Naive thymus-derived CD8-positive, alpha-beta T cell (primary cell): Measurements from ENCODE around the gene CRLF3. TPM values are rescaled to one million over a fixed set of nuclear protein-coding genes. Genes with fewer than 3 reads are reported as not detected.
A peak's percentile ranks its signal among the peaks of the same experiment; 100 is the strongest.
"Not testable (repeated sequence)": the region's sequence is repeated elsewhere in the genome, so short reads cannot be mapped to it uniquely, and the experiment has no call there.

Experiments used
- ATAC-seq, 2 donors: fragments of 150-1000 bp; cut with Tn5 transposase in 1 of 2; sonication (Bioruptor Pico), chemical (Tn5 transposase) in 1 of 2; 1 replicate in 1 of 2; 2 replicates in 1 of 2; pipeline ENCODE4 v1.10.0; 2021; ENCODE audit warnings: mild to moderate bottlenecking in 2 of 2, moderate library complexity in 2 of 2
- POLR2A ChIA-PET: fragments of 350-600 bp; sonication (Branson Sonifier 250); formaldehyde crosslinking; loops from one replicate; lab custom pipeline; 2021; ENCODE audit warnings: antibody characterized with exemption; lab: Charles Lee
- DNase-seq, 10 donors: peaks; one replicate each; pipeline versions ENCODE4 v3.0.0 to v3.0.0-alpha.2; 2020 to 2022
- H3K27ac Mint-ChIP-seq, 10 donors: one replicate each; pipeline ENCODE4 v1.8.0; 2020 to 2022; ENCODE audit warnings: mild to moderate bottlenecking in 10 of 10, mixed read lengths in 10 of 10, moderate library complexity in 4 of 10, inconsistent platforms in 1 of 10
- H3K27me3 Mint-ChIP-seq, 5 donors: one replicate each; pipeline ENCODE4 v1.8.0; 2021 to 2022; ENCODE audit warnings: mixed read lengths in 5 of 5
- H3K36me3 Mint-ChIP-seq, 3 donors: one replicate each; pipeline ENCODE4 v1.8.0; 2020 to 2022; ENCODE audit warnings: mixed read lengths in 3 of 3, mild to moderate bottlenecking in 2 of 3, inconsistent platforms in 1 of 3
- H3K4me1 Mint-ChIP-seq, 4 donors: one replicate each; pipeline ENCODE4 v1.8.0; 2021 to 2022; ENCODE audit warnings: mixed read lengths in 4 of 4
- H3K4me3 Mint-ChIP-seq, 10 donors: one replicate each; pipeline ENCODE4 v1.8.0; 2020 to 2022; ENCODE audit warnings: mild to moderate bottlenecking in 10 of 10, mixed read lengths in 10 of 10, moderate library complexity in 6 of 10, inconsistent platforms in 1 of 10
- H3K9me3 Mint-ChIP-seq, 9 donors: one replicate each; pipeline ENCODE4 v1.8.0; 2020 to 2022; ENCODE audit warnings: mixed read lengths in 9 of 9, mild to moderate bottlenecking in 3 of 9, inconsistent platforms in 1 of 9, moderate library complexity in 1 of 9
- polyA plus RNA-seq, 3 donors: library from polyadenylated mRNA; unstranded; fragments of 300-500 nt; fragmentation: Illumina TruSeq; gene quantifications; one replicate each; pipeline ENCODE4 v1.2.3, GENCODE V29; 2021
- total RNA-seq, 8 experiments: library from RNA in 2 of 8; stranded (reverse) in 2 of 8; gene quantifications; one replicate each; pipeline ENCODE4 v1.2.3 and lab custom pipeline; 2021 to 2026

Gene CRLF3
- total and polyA plus RNA-seq, 5 experiments from 2014 or later = 128 to 198 (median 138) TPM

GRCh38 chr17:30782206-30782605 is 42.3 kb downstream of the CRLF3 start:
- Mint-ChIP-seq H3K27ac (peak overlapping the region in 8 of 10 donors; percentile 16 to 72 (median 60)), H3K4me1 (peaks cover 0 to 14% (median 9%) of the 10 kb centered on the region in 4 donors), H3K36me3 (peaks cover 0 to 76% (median 8%) of the 10 kb centered on the region in 3 donors), H3K4me3 (no peak overlapping the region), H3K9me3 (no peaks in the 10 kb centered on the region), H3K27me3 (no peaks in the 10 kb centered on the region)
- POLR2A ChIA-PET = no interaction called here
- DNase-seq = no peak
- no peak for ATAC-seq

DNA sequence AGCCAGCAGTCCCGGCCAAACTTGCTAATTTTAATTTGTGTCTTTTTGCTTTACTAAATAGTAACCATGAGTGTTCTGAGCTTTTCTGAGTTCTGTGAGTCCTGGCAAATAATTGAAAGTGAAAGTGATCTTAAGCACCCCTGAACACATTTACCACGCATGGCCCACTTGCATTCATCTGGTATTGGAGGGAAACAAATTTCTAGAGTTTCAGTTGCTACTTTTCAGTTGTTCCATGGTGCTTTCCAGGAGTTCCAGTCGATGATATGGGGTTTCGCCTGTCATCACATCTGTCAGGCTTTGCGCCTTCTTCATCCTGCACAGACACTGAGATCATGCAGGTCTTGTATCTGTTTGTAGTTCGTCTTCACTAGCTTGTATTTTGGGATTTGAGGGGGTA is 44.1 kb downstream of the CRLF3 start:
- Mint-ChIP-seq H3K4me3 (no peak overlapping the region), H3K27ac (peak overlapping the region; percentile 6 to 90 (median 62)), H3K36me3 (peaks cover 0 to 72% (median 5%) of the 10 kb centered on the region in 3 donors), H3K9me3 (no peaks in the 10 kb centered on the region), H3K4me1 (peaks cover 0 to 14% (median 9%) of the 10 kb centered on the region in 4 donors), H3K27me3 (no peaks in the 10 kb centered on the region)
- POLR2A ChIA-PET = interaction anchor here (0.6 to 1.8 kb wide), 4 partner anchors 10 to 46 kb away, joined by 3 to 5 read pairs (median 3); no protein-coding TSS in a partner anchor
- DNase-seq (peak in 1 of 10 donors; percentile 6), ATAC-seq (no peak)

GRCh38 chr17:30768771-30769170 is 55.7 kb downstream of the CRLF3 start:
- H3K4me3 Mint-ChIP-seq, POLR2A ChIA-PET, H3K27me3 Mint-ChIP-seq, ATAC-seq, H3K4me1 Mint-ChIP-seq, H3K9me3 Mint-ChIP-seq, DNase-seq: not testable (repeated sequence)
- Mint-ChIP-seq H3K36me3 (peaks cover 0 to 60% (median 3%) of the 10 kb centered on the region in 3 donors), H3K27ac (peak overlapping the region in 1 of 10 donors; percentile 17)

DNA sequence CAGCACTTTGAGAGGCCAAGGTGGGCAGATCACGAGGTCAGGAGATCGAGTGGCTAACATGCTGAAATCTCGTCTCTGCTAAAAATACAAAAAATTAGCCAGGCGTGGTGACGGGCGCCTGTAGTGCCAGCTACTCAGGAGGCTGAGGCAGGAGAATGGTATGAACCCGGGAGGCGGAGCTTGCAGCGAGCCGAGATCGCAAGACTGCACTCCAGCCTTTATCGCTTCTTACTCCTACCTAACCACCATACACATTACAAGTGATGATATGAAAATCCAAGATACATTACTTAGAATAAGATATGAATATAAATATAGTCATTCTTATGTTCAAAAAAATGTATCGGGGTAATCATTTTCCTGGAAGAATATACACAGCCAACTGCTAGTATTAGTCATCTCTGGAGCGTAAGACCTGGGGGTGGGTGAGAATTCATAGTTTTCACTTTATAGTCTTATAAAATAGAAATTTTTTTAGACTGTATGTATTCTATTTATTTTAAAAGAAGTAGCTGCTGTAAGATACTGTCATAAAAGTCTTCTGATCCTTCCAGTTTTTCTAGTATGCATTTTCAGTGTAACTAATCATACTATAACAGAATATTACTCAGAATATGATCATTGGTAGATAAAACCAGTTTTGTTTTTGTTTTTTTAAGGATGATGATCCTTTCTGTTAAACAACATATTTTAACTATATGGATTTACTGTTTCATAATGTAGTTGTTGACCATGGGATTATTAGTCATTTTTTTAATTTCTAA is 56.7 kb downstream of the CRLF3 start:
- not testable (repeated sequence) for H3K4me1 Mint-ChIP-seq, H3K27me3 Mint-ChIP-seq, H3K9me3 Mint-ChIP-seq, ATAC-seq, H3K4me3 Mint-ChIP-seq, DNase-seq
- peaks cover 0 to 62% (median 3%) of the 10 kb centered on the region in 3 donors for H3K36me3 Mint-ChIP-seq
- POLR2A ChIA-PET = interaction anchor here (0.5 kb wide), 1 partner anchor 1283 kb away, joined by 3 read pairs; no protein-coding TSS in a partner anchor
- peak overlapping the region in 3 of 10 donors; percentile 13 to 56 (median 20) for H3K27ac Mint-ChIP-seq

DNA sequence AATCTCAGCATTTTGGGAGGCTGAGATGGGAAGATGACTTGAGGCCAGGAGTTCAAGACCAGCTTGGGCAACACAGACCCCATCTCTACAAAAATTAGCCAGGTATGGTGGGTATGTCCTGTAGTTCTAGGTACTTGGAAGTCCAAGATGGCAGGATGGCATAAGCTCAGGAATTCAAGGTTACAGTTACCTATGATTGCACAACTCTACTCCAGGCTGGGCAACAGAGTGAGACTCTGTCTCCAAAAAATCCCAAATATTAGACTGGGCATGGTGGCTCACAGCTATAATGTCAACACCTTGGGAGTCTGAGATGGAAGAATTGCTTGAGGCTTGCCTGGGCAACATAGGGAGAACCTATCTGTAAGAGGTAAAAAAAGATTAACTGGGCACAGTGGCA is 63.4 kb downstream of the CRLF3 start:
- ATAC-seq (no peak), DNase-seq (no peak)
- Mint-ChIP-seq H3K27me3 (no peaks in the 10 kb centered on the region), H3K4me1 (peaks cover 0 to 6% (median under 1%) of the 10 kb centered on the region in 4 donors), H3K9me3 (no peaks in the 10 kb centered on the region), H3K4me3 (no peak overlapping the region), H3K36me3 (peaks cover 0 to 66% (median 1%) of the 10 kb centered on the region in 3 donors), H3K27ac (peak overlapping the region in 4 of 10 donors; percentile 9 to 80 (median 35))
- POLR2A ChIA-PET = interaction anchor here (0.6 kb wide), 1 partner anchor 86 kb away, joined by 5 read pairs; no protein-coding TSS in a partner anchor

GRCh38 chr17:30753291-30753690 is 71.2 kb downstream of the CRLF3 start:
- H3K27me3 Mint-ChIP-seq, DNase-seq, H3K4me1 Mint-ChIP-seq, ATAC-seq, H3K27ac Mint-ChIP-seq, H3K4me3 Mint-ChIP-seq, H3K9me3 Mint-ChIP-seq, POLR2A ChIA-PET: not testable (repeated sequence)
- H3K36me3 Mint-ChIP-seq = peaks cover 0 to 56% (median 2%) of the 10 kb centered on the region in 3 donors

DNA sequence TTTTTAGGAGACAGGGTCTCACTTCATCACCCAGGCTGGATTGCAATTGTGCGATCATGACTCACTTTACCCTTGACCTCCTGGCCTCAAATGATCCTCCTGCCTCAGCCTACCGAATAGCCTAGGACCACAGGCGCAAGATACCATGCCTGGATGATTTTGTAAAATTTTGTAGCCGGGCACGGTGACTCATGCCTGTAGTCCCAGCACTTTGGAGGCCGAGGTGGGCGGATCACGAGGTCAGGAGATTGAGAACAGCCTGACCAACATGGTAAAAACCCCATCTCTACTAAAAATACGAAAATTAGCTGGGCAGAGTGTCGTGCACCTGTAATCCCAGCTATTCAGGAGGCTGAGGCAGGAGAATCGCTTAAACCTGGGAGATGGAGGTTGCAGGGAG is 73.5 kb downstream of the CRLF3 start:
- POLR2A ChIA-PET, DNase-seq, ATAC-seq, H3K27ac Mint-ChIP-seq, H3K27me3 Mint-ChIP-seq, H3K9me3 Mint-ChIP-seq, H3K4me1 Mint-ChIP-seq, H3K4me3 Mint-ChIP-seq: not testable (repeated sequence)
- peaks cover 0 to 58% (median 6%) of the 10 kb centered on the region in 3 donors for H3K36me3 Mint-ChIP-seq

DNA sequence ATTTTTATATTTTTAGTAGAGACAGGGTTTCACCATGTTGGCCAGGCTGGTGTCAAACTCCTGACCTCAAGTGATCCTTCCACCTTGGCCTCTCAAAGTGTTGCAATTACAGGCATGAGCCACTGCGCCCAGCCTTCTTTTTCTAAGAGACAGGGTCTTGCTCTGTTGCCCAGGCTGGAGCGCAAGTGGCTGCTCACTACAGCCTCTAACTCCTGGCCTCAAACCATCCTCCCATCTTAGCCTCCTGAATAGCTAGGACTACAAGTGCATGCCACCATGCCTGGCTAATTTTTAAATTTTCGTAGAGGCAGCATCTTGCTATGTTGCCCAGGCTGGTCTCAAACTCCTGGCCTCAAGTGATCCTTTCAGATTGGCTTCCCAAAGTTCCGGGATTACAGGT is 76.9 kb downstream of the CRLF3 start:
- H3K27ac Mint-ChIP-seq, ATAC-seq, H3K4me1 Mint-ChIP-seq, H3K9me3 Mint-ChIP-seq, POLR2A ChIA-PET, H3K27me3 Mint-ChIP-seq, DNase-seq, H3K4me3 Mint-ChIP-seq: not testable (repeated sequence)
- H3K36me3 Mint-ChIP-seq = peaks cover 0 to 62% (median 4%) of the 10 kb centered on the region in 3 donors

- H3K27me3 Mint-ChIP-seq, H3K27ac Mint-ChIP-seq, H3K4me3 Mint-ChIP-seq, ATAC-seq, H3K9me3 Mint-ChIP-seq, DNase-seq, POLR2A ChIA-PET: not testable (repeated sequence)
- H3K4me1 Mint-ChIP-seq = peaks cover 0 to 17% (median 3%) of the 10 kb centered on the region in 4 donors
- H3K36me3 Mint-ChIP-seq = peaks cover 4 to 55% (median 7%) of the 10 kb centered on the region in 3 donors
Measured at GRCh38 chr17:30742669-30743068, 81.8 kb downstream of the CRLF3 start.

DNA sequence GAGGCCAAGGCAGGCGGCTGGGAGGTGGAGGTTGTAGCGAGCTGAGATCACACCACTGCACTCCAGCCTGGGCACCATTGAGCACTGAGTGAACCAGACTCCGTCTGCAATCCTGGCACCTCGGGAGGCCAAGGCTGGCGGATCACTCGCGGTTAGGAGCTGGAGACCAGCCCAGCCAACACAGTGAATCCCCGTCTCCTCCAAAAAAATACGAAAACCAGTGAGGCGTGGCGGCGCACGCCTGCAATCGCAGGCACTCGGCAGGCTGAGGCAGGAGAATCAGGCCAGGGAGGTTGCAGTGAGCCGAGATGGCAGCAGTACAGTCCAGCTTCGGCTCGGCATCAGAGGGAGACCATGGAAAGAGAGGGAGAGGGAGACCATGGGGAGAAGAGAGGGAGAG is 88.1 kb downstream of the CRLF3 start:
- H3K4me3 Mint-ChIP-seq, ATAC-seq, H3K27me3 Mint-ChIP-seq, H3K27ac Mint-ChIP-seq, POLR2A ChIA-PET, H3K9me3 Mint-ChIP-seq, DNase-seq: not testable (repeated sequence)
- Mint-ChIP-seq H3K36me3 (peaks cover 4 to 44% (median 6%) of the 10 kb centered on the region in 3 donors), H3K4me1 (peaks cover 4 to 49% (median 24%) of the 10 kb centered on the region in 4 donors)

- DNase-seq, ATAC-seq, POLR2A ChIA-PET, H3K27me3 Mint-ChIP-seq, H3K9me3 Mint-ChIP-seq: not testable (repeated sequence)
- H3K4me1 Mint-ChIP-seq = peaks cover 4 to 48% (median 24%) of the 10 kb centered on the region in 4 donors
- peak overlapping the region in 5 of 10 donors; percentile 4 to 57 (median 17) for H3K4me3 Mint-ChIP-seq
- H3K27ac Mint-ChIP-seq = peak overlapping the region in 2 of 10 donors; percentile 7 to 54
- H3K36me3 Mint-ChIP-seq = peaks cover 4 to 38% (median 5%) of the 10 kb centered on the region in 3 donors
Measured at GRCh38 chr17:30735644-30736043, 88.8 kb downstream of the CRLF3 start.

GRCh38 chr17:30735206-30735605 is 89.3 kb downstream of the CRLF3 start:
- H3K4me3 Mint-ChIP-seq = peak overlapping the region in 4 of 10 donors; percentile 20 to 57 (median 28)
- POLR2A ChIA-PET, H3K27me3 Mint-ChIP-seq, DNase-seq, ATAC-seq, H3K9me3 Mint-ChIP-seq: not testable (repeated sequence)
- peaks cover 2 to 34% (median 5%) of the 10 kb centered on the region in 3 donors for H3K36me3 Mint-ChIP-seq
- peaks cover 4 to 50% (median 28%) of the 10 kb centered on the region in 4 donors for H3K4me1 Mint-ChIP-seq
- peak overlapping the region in 2 of 10 donors; percentile 7 to 69 for H3K27ac Mint-ChIP-seq

- not testable (repeated sequence) for H3K9me3 Mint-ChIP-seq, DNase-seq, ATAC-seq, H3K27me3 Mint-ChIP-seq
- Mint-ChIP-seq H3K4me1 (peaks cover 6 to 52% (median 32%) of the 10 kb centered on the region in 4 donors), H3K36me3 (peaks cover 0 to 32% (median 5%) of the 10 kb centered on the region in 3 donors), H3K27ac (peak overlapping the region in 1 of 10 donors; percentile 17), H3K4me3 (peak overlapping the region in 6 of 10 donors; percentile 8 to 54 (median 26))
- POLR2A ChIA-PET = interaction anchor here (0.7 kb wide), 1 partner anchor 46 kb away, joined by 3 read pairs; no protein-coding TSS in a partner anchor
Measured at GRCh38 chr17:30734153-30734552, 90.3 kb downstream of the CRLF3 start.
